Measurements from ENCODE around the gene HNRNPA0.

GRCh38 chr5:137754188-137754960 lies at the start of gene HNRNPA0:
- no peak for TF ChIP-seq CTCF (IDR thresholded peaks at IDR 0.05)
- TF ChIP-seq SIN3A (IDR thresholded peaks at IDR 0.05; ENCODE audit: borderline replicate concordance, insufficient read depth, low read depth, low read length), result 0 out of 2 replicates have a peak, but pooled peaks have one; percentile 90
- TF ChIP-seq POLR2AphosphoS5 (IDR thresholded peaks at IDR 0.05; ENCODE audit: low read depth, low read length), result peak; percentile 91

All from Panc1 (cell line).